MM.1S (cell line): ENCODE results near the gene KDM6A.

ENCODE experiments used
- DNase-seq: peaks from one replicate; pipeline ENCODE4 v3.0.0-alpha.2; 2015
- H2AFZ ChIP-seq: fragments of 300-600 bp; sonication (generic); 2 replicates; pipeline ENCODE4 v1.6.0; 2016; ENCODE audit warnings: antibody characterized with exemption, low read length
- H3F3A ChIP-seq: fragments of 300-600 bp; sonication (generic); 2 replicates; pipeline ENCODE4 v1.6.1; 2016; ENCODE audit warnings: mild to moderate bottlenecking, antibody characterized with exemption, low read length, moderate library complexity, mixed read lengths; ENCODE audit not compliant: insufficient read depth
- H3K27ac ChIP-seq: fragments of 300-600 bp; sonication (generic); 2 replicates; pipeline ENCODE4 v1.5.1; 2016; ENCODE audit warnings: mild to moderate bottlenecking, low read length
- H3K27me3 ChIP-seq: fragments of 300-600 bp; sonication (generic); replicated peaks from 2 replicates; pipeline ENCODE4 v1.6.0; 2016; ENCODE audit warnings: low read length; ENCODE audit not compliant: insufficient read depth
- H3K36me3 ChIP-seq: fragments of 300-600 bp; sonication (generic); replicated peaks from 2 replicates; pipeline ENCODE4 v1.6.1; 2016; ENCODE audit warnings: mild to moderate bottlenecking, low read length, mixed read lengths; ENCODE audit not compliant: insufficient read depth
- H3K4me1 ChIP-seq: fragments of 300-600 bp; sonication (generic); 2 replicates; pipeline ENCODE4 v1.6.1; 2016; ENCODE audit warnings: low read length, mixed read lengths
- H3K4me2 ChIP-seq: fragments of 300-600 bp; sonication (generic); 2 replicates; pipeline ENCODE4 v1.6.0; 2016; ENCODE audit warnings: low read depth, low read length
- H3K4me3 ChIP-seq: fragments of 300-600 bp; sonication (generic); 2 replicates; pipeline ENCODE4 v1.5.1; 2016; ENCODE audit warnings: low read length, mixed read lengths
- H3K79me2 ChIP-seq: fragments of 300-600 bp; sonication (generic); 2 replicates; pipeline ENCODE4 v1.6.1; 2016; ENCODE audit warnings: mixed run types, low read length, mixed read lengths
- H3K9ac ChIP-seq: fragments of 300-600 bp; sonication (generic); 2 replicates; pipeline ENCODE4 v1.6.1; 2016; ENCODE audit warnings: low read length, mixed read lengths
- H3K9me2 ChIP-seq: fragments of 300-600 bp; sonication (generic); replicated peaks from 2 replicates; pipeline ENCODE4 v1.6.1; 2016; ENCODE audit warnings: mild to moderate bottlenecking, low read length, mixed read lengths; ENCODE audit not compliant: insufficient read depth
- H3K9me3 ChIP-seq: fragments of 300-600 bp; sonication (generic); replicated peaks from 2 replicates; pipeline ENCODE4 v1.6.1; 2016; ENCODE audit warnings: mild to moderate bottlenecking, low read length, mixed read lengths; ENCODE audit not compliant: insufficient read depth
- H4K20me1 ChIP-seq: fragments of 300-600 bp; sonication (generic); 2 replicates; pipeline ENCODE4 v1.6.1; 2016; ENCODE audit warnings: mild to moderate bottlenecking, low read length, moderate library complexity, mixed read lengths; ENCODE audit not compliant: insufficient read depth
- CTCF ChIP-seq: fragments of 300-600 bp; sonication (generic); IDR thresholded peaks from 2 replicates; pipeline ENCODE4 v1.5.1; 2016; ENCODE audit warnings: antibody characterized with exemption, low read length, mixed read lengths
- EZH2 ChIP-seq: fragments of 300-600 bp; sonication (generic); optimal IDR thresholded peaks from 2 replicates; pipeline ENCODE3; 2017; ENCODE audit warnings: low read depth, mild to moderate bottlenecking, antibody characterized with exemption, low read length, mixed read lengths
- EZH2phosphoT487 ChIP-seq: fragments of 300-600 bp; sonication (generic); IDR thresholded peaks from 2 replicates; pipeline ENCODE4 v1.6.1; 2018; ENCODE audit warnings: antibody characterized with exemption, low read length

Gene KDM6A

GRCh38 chrX:44978976-44979375, 106.0 kb downstream of the KDM6A start:
- no peak overlapping the region for H3K4me2 ChIP-seq
- H3K79me2 ChIP-seq, result peaks cover 80% of the 10 kb centered on the region
- H3K4me3 ChIP-seq, result no peak overlapping the region
- TF ChIP-seq EZH2phosphoT487 (no peak), EZH2 (no peak), CTCF (no peak)
- no peaks in the 10 kb centered on the region for H3K9me3 ChIP-seq
- H3K9ac ChIP-seq, result no peak overlapping the region
- no peaks in the 10 kb centered on the region for H4K20me1 ChIP-seq
- DNase-seq, result no peak
- no peak overlapping the region for H2AFZ ChIP-seq
- no peaks in the 10 kb centered on the region for H3K4me1 ChIP-seq
- H3F3A ChIP-seq, result no peaks in the 10 kb centered on the region
- no peaks in the 10 kb centered on the region for H3K9me2 ChIP-seq
- H3K27ac ChIP-seq, result no peak overlapping the region
- H3K27me3 ChIP-seq, result no peaks in the 10 kb centered on the region
- H3K36me3 ChIP-seq, result no peaks in the 10 kb centered on the region

GRCh38 chrX:44980403-44980802, 107.4 kb downstream of the KDM6A start:
- Histone ChIP-seq H3K27ac (no peak overlapping the region), H3K4me2 (no peak overlapping the region), H3K27me3 (no peaks in the 10 kb centered on the region), H3K79me2 (peaks cover 69% of the 10 kb centered on the region), H3K9me3 (no peaks in the 10 kb centered on the region), H3K36me3 (no peaks in the 10 kb centered on the region), H3F3A (no peaks in the 10 kb centered on the region), H2AFZ (no peak overlapping the region), H3K4me3 (no peak overlapping the region), H3K9me2 (no peaks in the 10 kb centered on the region), H3K9ac (no peak overlapping the region), H4K20me1 (no peaks in the 10 kb centered on the region), H3K4me1 (no peaks in the 10 kb centered on the region)
- DNase-seq, result no peak
- TF ChIP-seq EZH2phosphoT487 (no peak), CTCF (no peak), EZH2 (no peak)

GRCh38 chrX:44980883-44981282, 107.9 kb downstream of the KDM6A start:
- Histone ChIP-seq H3K27ac (no peak overlapping the region), H3K9me3 (no peaks in the 10 kb centered on the region), H2AFZ (no peak overlapping the region), H3F3A (no peaks in the 10 kb centered on the region), H3K79me2 (peaks cover 64% of the 10 kb centered on the region), H4K20me1 (no peaks in the 10 kb centered on the region), H3K9me2 (no peaks in the 10 kb centered on the region), H3K4me1 (no peaks in the 10 kb centered on the region), H3K9ac (no peak overlapping the region), H3K36me3 (no peaks in the 10 kb centered on the region), H3K4me3 (no peak overlapping the region), H3K4me2 (no peak overlapping the region), H3K27me3 (no peaks in the 10 kb centered on the region)
- no peak for DNase-seq
- no peak for TF ChIP-seq CTCF
- no peak for TF ChIP-seq EZH2phosphoT487
- TF ChIP-seq EZH2, result no peak
